ENCODE measurements around the gene TASOR2. TPM values are rescaled to one million over a fixed set of nuclear protein-coding genes. Genes with fewer than 3 reads are reported as not detected.

TASOR2 gene
- 81.7 and 82.4 TPM in 2 replicates for total RNA-seq

DNA sequence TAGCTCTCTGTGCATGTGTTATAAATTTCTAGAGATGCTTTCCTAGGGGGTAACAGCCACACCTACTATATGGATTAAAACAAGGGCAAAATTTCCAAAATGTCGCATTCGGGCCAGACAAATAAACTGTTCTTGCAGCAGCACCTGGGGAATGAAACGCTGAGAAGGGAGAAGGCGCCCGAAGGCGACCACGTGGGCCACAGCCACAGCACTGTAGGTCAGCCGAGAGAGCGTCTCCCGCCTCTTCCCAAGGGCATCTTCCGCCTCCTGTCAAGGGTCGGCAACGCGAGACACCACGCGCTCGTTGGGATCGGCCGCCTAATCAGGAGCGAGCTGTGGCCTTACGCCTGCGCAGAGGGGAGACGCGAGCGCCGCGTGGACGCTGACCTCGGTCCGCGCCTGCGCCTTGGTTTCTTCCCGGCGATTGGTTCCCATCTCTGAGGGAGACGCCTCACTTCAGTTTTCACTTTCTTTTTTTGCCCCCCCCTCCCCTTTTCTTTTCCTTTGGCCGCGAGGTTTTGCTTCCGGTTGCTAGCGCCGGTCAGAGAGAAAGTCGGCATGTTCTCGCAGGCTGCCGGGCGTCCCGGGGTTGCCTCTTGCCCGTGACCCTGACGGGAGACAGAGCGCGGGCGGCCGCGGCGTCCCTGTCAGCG, at the start of gene TASOR2:
Gene TASOR2, plus strand, starts transcription at position 521 of the 653 bp plus-strand sequence. CDS start 35,805 bp downstream, outside the sequence.
- peak; percentile 98 for DNase-seq

GRCh38 chr10:5634918-5635317, 49.7 kb upstream of the TASOR2 start:
- no peak for DNase-seq

- no peak for DNase-seq
These were observed 46.1 kb upstream of the TASOR2 start for GRCh38 chr10:5638494-5638893.

DNA sequence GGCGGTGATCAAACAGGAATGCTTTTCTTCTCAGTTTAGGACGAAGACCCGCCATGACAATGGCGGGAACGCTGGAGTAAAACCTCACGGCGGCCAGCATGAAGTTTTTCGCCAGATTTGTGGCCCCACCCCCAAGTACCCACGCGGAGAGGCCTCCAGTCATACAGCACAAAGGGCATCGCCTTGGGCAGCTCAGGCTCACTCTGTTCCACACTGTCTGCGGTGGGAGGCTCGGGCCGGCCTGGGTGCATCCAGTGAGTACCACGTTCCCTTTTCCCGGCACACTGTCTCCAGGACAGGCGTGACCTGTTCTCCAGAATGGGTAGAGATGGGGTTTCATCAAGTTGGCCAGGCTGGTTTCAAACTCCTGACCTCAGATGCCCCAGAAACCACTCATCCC, 45.6 kb upstream of the TASOR2 start:
- DNase-seq, result no peak

DNA sequence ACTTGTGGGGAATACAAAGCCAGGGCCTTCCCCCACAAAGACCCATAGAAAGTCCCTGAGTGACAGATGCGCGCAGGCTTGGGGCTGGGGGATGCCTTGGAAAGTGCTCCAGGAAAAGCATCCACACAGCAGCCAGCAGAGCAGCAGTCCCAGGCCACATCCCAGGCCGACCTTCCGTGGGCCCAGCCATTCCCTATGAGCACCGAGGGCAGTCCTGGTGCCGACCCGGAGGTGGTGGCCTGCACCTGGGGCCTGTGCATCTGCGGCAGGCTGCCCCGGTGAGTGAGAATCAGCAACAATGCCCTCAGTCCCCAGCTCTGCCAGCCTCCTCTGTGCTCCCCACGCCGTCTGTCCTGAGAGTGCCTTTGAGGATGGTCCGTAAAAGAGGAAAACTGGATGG, 44.6 kb upstream of the TASOR2 start:
- no peak for DNase-seq

GRCh38 chr10:5640501-5640900, 44.1 kb upstream of the TASOR2 start:
- no peak for DNase-seq

GRCh38 chr10:5641501-5641900, 43.1 kb upstream of the TASOR2 start:
- DNase-seq, result no peak

- DNase-seq, result no peak
These were observed 41.1 kb upstream of the TASOR2 start for GRCh38 chr10:5643346-5644067.

DNA sequence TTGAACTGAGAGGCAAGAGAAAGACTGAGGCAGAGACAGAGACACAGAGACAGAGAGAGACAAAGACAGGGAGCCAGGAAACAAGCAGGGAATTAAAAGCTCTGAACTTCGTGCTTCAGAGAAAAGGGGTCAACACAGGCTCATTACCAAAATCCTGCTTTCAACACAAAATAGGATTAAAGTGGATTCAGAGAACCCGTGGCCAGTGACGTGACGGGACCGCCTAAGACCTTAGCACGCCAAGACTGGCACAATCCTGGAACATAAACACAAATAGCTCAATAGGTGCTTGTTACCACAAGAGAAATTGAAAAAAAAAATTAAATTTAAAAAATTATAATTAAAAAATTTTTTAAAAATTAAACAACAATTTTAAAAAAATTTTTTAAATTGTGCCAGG, 39.7 kb upstream of the TASOR2 start:
- DNase-seq, result no peak

DNA sequence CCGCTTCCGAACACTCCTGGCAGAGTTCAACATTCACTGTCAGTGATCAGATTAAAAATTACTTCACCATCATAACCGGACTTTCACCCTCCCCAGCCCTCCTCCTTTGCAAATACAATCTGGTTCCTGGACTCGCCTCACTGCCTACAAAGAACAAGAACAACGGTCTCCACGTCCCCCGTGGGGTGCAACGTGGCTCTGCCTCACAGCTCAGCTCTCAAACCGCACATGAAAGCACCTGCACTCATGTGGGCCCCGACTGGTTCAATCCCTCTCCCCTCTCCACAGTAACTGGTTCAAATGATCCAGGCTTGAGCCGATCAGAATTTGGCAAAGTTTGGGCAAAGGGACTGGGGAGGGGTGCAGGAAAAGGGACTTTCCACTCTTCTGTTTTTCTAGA, 39.3 kb upstream of the TASOR2 start:
- no peak for DNase-seq

- DNase-seq, result peak; percentile 46
These were observed 38.6 kb upstream of the TASOR2 start for GRCh38 chr10:5645944-5646617.

DNA sequence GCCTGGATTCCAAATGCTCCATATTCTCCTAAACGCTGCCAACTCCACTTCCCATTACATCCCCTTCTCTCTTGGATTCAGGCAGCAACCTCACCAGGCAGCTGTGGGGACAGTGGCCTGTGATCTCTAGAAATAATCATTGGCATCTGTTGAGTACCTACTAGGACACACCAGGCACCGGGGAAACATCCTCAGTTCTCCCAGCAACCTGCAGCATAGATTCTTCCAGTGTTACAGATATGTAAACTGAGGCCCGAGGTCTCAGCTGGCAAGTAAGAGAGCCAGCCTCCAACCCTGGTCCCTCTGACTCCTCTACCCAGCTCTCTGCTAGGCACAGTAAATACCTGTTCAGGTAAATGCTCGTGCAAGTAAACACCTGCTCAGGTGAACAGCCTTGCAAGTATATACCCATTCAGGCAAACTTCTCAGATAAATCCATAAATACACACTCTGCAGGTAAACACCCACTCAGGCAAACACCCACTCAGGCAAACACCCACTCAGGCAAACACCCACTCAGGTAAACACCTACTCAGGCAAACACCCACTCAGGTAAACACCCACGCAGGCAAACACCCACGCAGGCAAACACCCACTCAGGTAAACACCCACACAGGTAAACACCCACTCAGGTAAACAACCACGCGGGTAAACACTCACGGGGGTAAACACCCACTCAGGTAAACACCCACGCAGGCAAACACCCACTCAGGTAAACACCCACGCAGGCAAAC, 37.0 kb upstream of the TASOR2 start:
- DNase-seq, result no peak

DNA sequence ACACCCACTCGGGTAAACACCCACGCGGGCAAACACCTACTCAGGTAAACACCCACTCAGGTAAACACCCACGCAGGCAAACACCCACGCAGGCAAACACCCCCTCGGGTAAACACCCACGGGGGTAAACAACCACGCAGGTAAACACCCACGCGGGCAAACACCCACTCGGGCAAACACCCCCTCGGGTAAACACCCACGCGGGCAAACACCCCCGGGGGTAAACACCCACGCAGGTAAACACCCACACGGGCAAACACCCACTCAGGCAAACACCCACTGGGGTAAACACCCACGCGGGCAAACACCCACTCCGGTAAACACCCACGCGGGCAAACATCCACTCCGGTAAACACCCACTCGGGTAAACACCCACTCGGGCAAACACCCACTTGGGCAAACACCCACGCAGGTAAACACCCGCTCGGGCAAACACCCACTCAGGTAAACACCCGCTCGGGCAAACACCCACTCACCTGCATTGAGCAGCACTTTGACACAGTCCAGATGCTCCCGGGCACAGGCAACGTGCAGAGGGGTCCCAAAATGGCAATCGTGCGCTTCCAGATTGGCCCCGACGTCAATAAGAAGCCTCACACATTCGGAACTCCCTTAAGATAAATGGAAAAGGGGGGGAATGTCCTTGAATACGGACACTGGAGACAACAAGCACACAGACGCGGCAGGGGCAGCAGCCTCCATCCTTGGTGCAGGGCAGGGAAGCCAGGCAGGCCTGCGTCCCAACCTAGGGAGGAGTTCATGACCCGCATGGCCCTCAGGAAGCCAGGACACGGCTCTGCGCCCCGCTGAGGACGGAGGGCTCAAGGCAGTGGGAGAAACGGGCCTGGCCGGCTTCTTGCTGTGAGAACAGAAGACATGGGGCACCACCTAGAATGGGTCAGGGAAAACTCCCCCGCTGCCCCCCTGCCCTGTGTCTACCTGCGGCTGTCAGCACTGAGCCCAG, 35.9 kb upstream of the TASOR2 start:
- no peak for DNase-seq

- DNase-seq, result no peak
These were observed 34.9 kb upstream of the TASOR2 start for GRCh38 chr10:5649746-5650145.

DNA sequence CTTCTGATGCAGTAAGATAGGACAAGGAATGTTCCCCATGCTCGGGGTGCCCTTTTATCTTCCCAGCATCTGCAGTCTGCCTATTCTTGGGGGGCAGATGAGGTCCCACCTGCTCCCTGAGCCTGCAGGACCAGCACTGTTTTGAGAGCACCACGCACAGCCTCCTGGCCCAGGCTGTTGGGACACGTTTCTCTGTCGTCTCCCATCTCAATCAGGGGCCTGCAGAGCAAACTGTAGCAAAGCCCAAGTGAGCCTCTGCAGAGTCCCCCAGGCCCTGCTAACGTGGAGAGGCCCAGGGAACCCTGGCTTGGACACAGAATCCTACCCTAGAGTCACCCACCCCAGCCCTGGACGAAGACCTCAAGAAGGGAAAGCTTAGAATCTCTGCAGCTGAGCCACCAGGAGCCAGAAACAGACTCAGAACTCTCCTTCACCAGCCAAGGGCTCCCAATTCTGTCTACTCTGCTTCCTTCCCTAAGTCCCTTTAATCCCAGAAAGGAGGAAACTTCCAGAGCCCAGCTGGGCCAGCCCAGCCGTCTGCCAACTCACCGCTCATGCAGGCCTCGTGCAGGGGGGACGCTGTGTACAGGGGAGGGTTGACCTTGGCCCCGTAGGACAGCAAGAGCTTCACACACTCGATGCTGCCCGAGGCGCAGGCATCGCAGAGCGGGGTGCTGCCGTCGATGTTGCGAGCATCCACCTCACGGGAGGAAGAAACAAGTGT, 33.8 kb upstream of the TASOR2 start:
- DNase-seq, result no peak

DNA sequence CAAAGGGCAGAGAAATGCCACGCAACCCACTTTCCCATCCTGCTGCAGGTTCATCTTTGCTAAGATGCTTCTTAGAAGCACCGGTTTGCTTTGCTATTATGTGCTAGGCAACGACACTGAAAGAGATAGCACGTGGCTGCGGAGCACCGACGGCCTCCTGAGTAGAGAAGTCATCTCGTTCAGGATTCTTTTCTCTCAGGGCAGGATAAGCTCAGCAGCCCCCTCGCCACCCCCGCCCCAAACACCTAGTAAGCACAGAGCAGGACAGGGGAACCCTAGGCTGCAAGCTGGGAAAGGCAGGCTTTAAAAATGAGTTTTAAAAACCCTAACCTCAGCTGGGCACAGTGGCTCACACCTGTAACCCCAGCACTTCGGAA, 33.3 kb upstream of the TASOR2 start:
- no peak for DNase-seq

DNA sequence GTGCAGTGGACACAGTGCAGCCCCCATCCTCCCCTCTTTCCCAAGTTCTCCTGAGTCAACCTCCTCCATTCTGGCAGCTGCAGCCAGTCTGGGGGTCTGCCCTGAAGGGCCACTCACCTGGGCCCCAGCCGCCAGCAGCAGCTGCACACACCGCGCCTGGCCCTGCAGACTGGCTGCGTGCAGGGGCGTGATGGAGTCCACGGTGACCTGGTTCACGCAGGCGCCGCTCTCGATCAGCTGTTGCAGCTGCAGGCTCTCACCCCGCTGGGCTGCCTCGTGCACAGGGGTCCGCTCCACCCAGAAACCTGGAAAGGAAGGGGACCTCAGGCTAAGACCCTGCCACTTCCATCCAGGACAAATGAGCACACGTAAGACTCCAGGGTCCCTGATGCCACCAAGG, 31.9 kb upstream of the TASOR2 start:
- no peak for DNase-seq

- DNase-seq, result no peak
These were observed 30.4 kb upstream of the TASOR2 start for GRCh38 chr10:5654218-5654755.

- DNase-seq, result no peak
These were observed 29.5 kb upstream of the TASOR2 start for GRCh38 chr10:5655121-5655520.

DNA sequence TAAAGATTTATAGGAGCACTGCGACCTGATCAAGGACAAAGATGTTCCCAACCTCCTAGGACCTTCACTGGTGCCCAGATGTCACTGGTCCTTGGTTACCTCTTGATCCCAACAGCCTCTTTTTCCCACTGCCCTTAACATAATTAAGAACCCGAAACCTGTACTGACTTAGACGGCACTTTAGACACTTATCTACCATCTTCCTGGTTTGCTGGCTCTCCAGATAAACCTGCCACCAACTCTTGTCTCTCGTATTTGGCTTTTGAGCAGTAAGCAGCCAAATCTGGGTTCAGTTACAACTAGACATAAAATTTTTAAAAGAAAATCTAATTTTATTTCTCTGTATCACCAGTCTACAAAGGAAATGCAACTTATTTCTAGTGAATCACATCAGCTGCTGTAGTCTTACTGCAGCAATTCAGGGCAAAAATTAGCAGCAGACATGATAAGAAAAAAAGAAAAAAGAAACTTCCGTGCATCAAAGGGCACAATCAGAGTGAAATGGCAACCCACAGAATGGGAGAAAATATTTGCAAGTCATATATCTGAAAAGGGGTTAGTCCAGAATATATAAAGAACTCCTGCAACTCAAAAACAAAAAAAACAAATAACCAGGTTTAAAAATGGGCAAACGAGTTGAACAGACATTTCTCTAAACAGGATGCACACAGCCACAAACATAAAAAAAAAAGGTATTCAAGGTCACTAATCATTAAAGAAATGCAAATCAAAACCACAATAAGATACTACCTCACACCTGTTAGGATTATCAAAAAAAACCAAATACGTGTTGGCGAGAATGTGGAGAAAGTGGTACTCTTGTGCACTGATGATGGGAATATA, 27.7 kb upstream of the TASOR2 start:
- DNase-seq, result no peak

All from dermis blood vessel endothelial cell (primary cell).